HEK293 (cell line): ENCODE results near the gene SBNO2.

Experiments
- CTCF ChIP-seq: fragments of 450-650 bp; formaldehyde crosslinking; IDR thresholded peaks from 2 replicates; pipeline ENCODE4 v1.5.1; 2016; ENCODE audit warnings: missing biosample characterization, missing genetic modification characterization
- YY1 ChIP-seq: fragments of 450-650 bp; formaldehyde crosslinking; IDR thresholded peaks from 2 replicates; pipeline ENCODE4 v1.5.1; 2018; ENCODE audit warnings: missing biosample characterization, missing genetic modification characterization
- ZFP37 ChIP-seq: fragments of 450-650 bp; formaldehyde crosslinking; IDR thresholded peaks from 2 replicates; pipeline ENCODE4 v1.5.1; 2016; ENCODE audit warnings: missing biosample characterization, missing genetic modification characterization
- ZNF148 ChIP-seq: fragments of 450-650 bp; formaldehyde crosslinking; IDR thresholded peaks from 2 replicates; pipeline ENCODE4 v1.5.0; 2017; ENCODE audit warnings: missing biosample characterization, missing genetic modification characterization, borderline replicate concordance
- ZNF280D ChIP-seq: fragments of 450-650 bp; formaldehyde crosslinking; IDR thresholded peaks from 2 replicates; pipeline ENCODE4 v1.5.1; 2016; ENCODE audit warnings: missing biosample characterization, missing genetic modification characterization
- ZNF324 ChIP-seq: fragments of 450-650 bp; formaldehyde crosslinking; IDR thresholded peaks from 2 replicates; pipeline ENCODE4 v1.5.1; 2016; ENCODE audit warnings: missing biosample characterization, missing genetic modification characterization
- ZNF707 ChIP-seq: fragments of 450-650 bp; formaldehyde crosslinking; IDR thresholded peaks from 2 replicates; pipeline ENCODE4 v1.5.1; 2016; ENCODE audit warnings: missing biosample characterization, missing genetic modification characterization

DNA sequence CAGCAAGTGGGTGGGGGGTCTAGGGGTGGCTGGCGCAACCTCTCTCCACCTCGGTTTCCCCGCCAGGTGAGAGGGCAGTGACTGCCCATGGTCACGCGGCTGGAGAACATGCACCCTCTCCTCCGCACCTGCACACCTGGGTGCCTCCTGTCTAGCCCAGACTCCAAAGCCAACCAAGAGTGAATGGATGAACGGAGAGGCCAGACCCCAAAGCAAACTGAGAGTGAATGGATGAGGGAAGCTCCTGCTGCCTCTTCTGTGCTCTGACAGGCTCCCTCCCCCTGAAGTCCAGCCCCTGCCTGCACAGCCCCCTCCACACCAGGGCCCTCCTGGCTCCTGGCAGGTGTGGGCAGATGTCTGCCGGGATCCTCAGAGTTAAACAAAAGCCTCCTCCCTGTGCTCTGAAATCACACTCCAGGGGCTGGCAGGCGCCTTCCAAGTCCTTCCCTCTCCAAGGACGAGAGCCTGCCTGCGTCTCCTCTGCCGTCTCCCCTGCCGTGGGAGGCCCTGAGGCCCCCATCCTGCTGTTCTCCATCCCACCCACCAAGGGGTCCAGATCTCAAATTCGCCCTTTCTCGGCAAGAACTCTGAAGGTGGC, 2.2 kb downstream of the SBNO2 start:
- TF ChIP-seq CTCF (tag by site-specific recombination) (no peak), ZNF324 (tag by site-specific recombination) (no peak), YY1 (no peak), ZNF280D (tag by site-specific recombination) (no peak), ZFP37 (no peak), ZNF707 (tag by site-specific recombination) (no peak), ZNF148 (tag by site-specific recombination) (no peak)
